Heart right ventricle (tissue), 16 donors: ENCODE results near the gene AAGAB. TPM values are rescaled to one million over a fixed set of nuclear protein-coding genes. Genes with fewer than 3 reads are reported as not detected.

ENCODE experiments used
- ATAC-seq, 8 donors: fragments of 200-7000 bp; cut with Tn5 transposase; one replicate each; pipeline ENCODE4 v1.9.1; 2020; ENCODE audit warnings: mild to moderate bottlenecking in 8 of 8, moderate library complexity in 8 of 8, moderate number of reproducible peaks in 1 of 8
- DNase-seq, 2 donors: peaks; one replicate each; pipeline ENCODE4 v3.0.0-alpha.2; 2020
- H3K27ac ChIP-seq, 10 donors: fragments of 200-600 bp; sonication (generic) in 2 of 10; one replicate each; pipeline versions ENCODE4 v1.5.0 to v1.8.0; 2020 to 2022; ENCODE audit warnings: mild to moderate bottlenecking in 3 of 10
- H3K27me3 ChIP-seq, 7 donors: fragments of 200-600 bp; one replicate each; pipeline ENCODE4 v1.8.0; 2021 to 2022; ENCODE audit warnings: mild to moderate bottlenecking in 2 of 7
- H3K36me3 ChIP-seq, 9 donors: fragments of 200-600 bp; sonication (generic) in 1 of 9; one replicate each; pipeline versions ENCODE4 v1.5.0 to v1.8.0; 2020 to 2022; ENCODE audit warnings: mild to moderate bottlenecking in 2 of 9
- H3K4me1 ChIP-seq, 9 donors: fragments of 200-600 bp; sonication (generic) in 1 of 9; one replicate each; pipeline versions ENCODE4 v1.5.0 to v1.8.0; 2020 to 2022; ENCODE audit warnings: mild to moderate bottlenecking in 4 of 9
- H3K4me3 ChIP-seq, 10 donors: fragments of 200-600 bp; sonication (generic) in 2 of 10; one replicate each; pipeline versions ENCODE4 v1.5.0 to v1.8.0; 2020 to 2022; ENCODE audit warnings: mild to moderate bottlenecking in 7 of 10, moderate library complexity in 2 of 10
- H3K9me3 ChIP-seq, 11 donors: fragments of 200-600 bp in 10 of 11; sonication (generic) in 2 of 11; one replicate each; pipeline versions ENCODE4 v1.5.0 to v1.8.0; 2013 to 2022; ENCODE audit warnings: mild to moderate bottlenecking in 2 of 11, control low read depth in 1 of 11, moderate library complexity in 1 of 11
- WGBS, 2 donors: extraction: QIAGEN DNeasy Blood & Tissue Kit; methylation state at CpG; one replicate each; pipeline ENCODE4 v1.1.7; 2013; ENCODE audit warnings: inconsistent platforms in 1 of 2; 5-methylcytosine and 5-hydroxymethylcytosine counted together
- intact Hi-C, 10 donors: fragments of 100-400 bp; cut with DNase I; formaldehyde crosslinking; loops; one replicate each; pipeline versions ENCODE4 v1.11.1 to v1.14.2; 2022
- long read RNA-seq, 3 donors: library from polyadenylated mRNA; unstranded; transcript quantifications; one replicate each; pipeline ENCODE4 v2.0.0, GENCODE V29; 2020 to 2021
- polyA plus RNA-seq, 2 donors: library from polyadenylated mRNA; stranded (reverse); fragments of 200-250 nt; gene quantifications; one replicate each; pipeline ENCODE4 v1.2.3, GENCODE V29; 2013
- total RNA-seq, 10 donors: library from RNA; stranded (reverse); fragmentation: NEBNext Ultra II Directional in 3 of 10; extraction: Animal tissue kit (Norgen Biotek cat#: 25700) in 3 of 10; gene quantifications; one replicate each; pipeline versions ENCODE4 v1.2.1 to v1.2.4, GENCODE V29; 2021 to 2023
- TF ChIP-seq, protein P1 (sequence below), 9 donors: fragments of 200-600 bp; sonication (generic) in 2 of 9; IDR thresholded peaks; one replicate each; pipeline versions ENCODE4 v1.5.0 to v1.8.0; 2021 to 2022; ENCODE audit warnings: antibody characterized with exemption in 9 of 9, mild to moderate bottlenecking in 5 of 9, moderate library complexity in 1 of 9
- donor health status: Arrhythmogenic right ventricular cardiomyopathy.
- donor health status: ischemic (EF 13 %, LVEDD 7.1; RV severe dilation, severe dysfunction).
- donor health status: healthy with polysubstance abuse.
- donor health status: DM: no; HTN: yes; CAD: no.
- donor health status: DM: no; HTN: no; CAD: no.
- donor health status: ischemic (EF 25% LVEDD 6.9; RV normal size, moderate dysfunction).
- donor health status: ischemic (EF 25% LVEDD 5.7; RV mildly dilated, moderate dysfunction).
- donor health status: healthy.
- donor health status: DM: yes; HTN: yes; CAD: no.
- donor health status: Ischemic cardiomyopathy.
- donor health status: ischemic (EF 35%, LVEDD 5.7; RV mildly dilated, moderate dysfunction).
- donor health status: nonischemic (EF 11% LVEDD 7.7; RV severe dilation, severe dysfunction).
- donor health status: DM: yes; HTN: yes; CAD: no.
- donor health status: PGD.
- donor health status: ischemic (EF 29% LVEDD 5.4; RV normal size, mild dysfunction).
- donor health status: nonischemic (EF 23%, LVEDD 6.1; RV moderate dilation, normal function).

The AAGAB gene
- total RNA-seq (10 to 100 TPM; 17.4 to 33.4 (median 24.3) TPM), polyA plus RNA-seq (10 to 100 TPM in 1 of 2 donors, 1 to 10 TPM in 1; 4.3 to 26.4 TPM)
- long read RNA-seq, donor 1, transcript AAGAB-201 (10 exons, 2,841 nt): major isoform, 27 of 36 reads
- long read RNA-seq, donor 1, partial matches to known transcripts: 0 of 36 reads
- long read RNA-seq, donor 1, other reads (novel, unspliced or antisense): 8 of 36 reads
- long read RNA-seq, donor 2, transcript AAGAB-201 (10 exons, 2,841 nt): major isoform, 37 of 41 reads
- long read RNA-seq, donor 2, partial matches to known transcripts: 0 of 41 reads
- long read RNA-seq, donor 2, other reads (novel, unspliced or antisense): 3 of 41 reads
- long read RNA-seq, donor 3, transcript AAGAB-201 (10 exons, 2,841 nt): major isoform, 108 of 131 reads
- long read RNA-seq, donor 3, transcript AAGAB-207 (10 exons, 2,251 nt): minor isoform, 5 of 131 reads
- long read RNA-seq, donor 3, partial matches to known transcripts: 9 of 131 reads
- long read RNA-seq, donor 3, other reads (novel, unspliced or antisense): 9 of 131 reads

DNA sequence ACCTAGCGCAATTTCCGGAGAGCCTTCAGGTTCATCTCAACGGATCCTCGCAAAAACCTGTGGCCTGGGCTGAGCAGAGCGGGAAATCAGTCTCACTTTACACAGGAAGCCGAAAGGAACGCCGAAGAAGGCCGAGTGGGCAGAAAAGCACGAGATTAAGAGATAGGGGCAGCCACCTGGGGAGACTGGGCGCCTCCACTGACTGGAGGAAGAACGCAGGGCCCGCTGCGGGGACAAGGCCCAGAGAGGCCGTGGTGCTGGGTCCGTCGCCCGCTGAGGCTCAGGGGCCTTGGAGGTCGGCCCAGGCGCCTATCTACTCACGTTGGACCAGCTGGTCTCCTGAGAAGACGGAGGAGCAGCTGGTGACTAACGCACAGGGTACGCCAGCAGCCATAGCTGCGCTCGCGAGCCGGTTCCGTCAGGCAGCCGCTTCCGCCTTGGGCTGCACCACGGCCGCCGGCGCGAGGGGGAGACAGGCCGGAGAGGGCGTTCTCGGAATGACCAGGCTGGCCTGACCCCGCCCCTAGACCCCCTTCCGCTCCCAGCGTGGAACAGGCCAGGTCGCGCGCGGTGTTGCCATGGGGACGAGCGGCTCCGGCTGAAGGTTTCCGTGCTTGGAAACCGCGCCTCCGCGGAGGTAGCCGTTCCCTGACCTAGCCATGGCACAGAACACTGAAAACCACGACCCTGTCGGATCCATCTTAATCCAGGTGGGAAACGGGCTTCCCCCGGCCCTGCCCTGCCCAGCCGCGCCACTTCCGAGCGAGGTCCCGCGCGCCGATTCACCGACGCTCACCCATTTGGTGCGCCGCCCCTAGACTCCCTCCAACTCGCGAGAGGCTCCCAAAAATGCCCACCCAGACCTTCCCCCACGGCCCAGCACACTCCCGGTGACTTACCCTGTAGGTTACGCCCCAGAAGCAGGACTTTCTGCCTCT lies at the start of gene AAGAB, which contains the start of gene IQCH:
Gene AAGAB, minus strand, starts transcription at position 424 of the 938 bp plus-strand sequence. Its CDS starts 30 bp downstream, at position 394.
Gene IQCH, plus strand, starts transcription at position 549 of the 938 bp plus-strand sequence. Its CDS starts 111 bp downstream, at position 660.
- ATAC-seq (peak; percentile 99 to 100 (median 100)), DNase-seq (peak; percentile 97 to 99)
- TF ChIP-seq, protein P1, sequence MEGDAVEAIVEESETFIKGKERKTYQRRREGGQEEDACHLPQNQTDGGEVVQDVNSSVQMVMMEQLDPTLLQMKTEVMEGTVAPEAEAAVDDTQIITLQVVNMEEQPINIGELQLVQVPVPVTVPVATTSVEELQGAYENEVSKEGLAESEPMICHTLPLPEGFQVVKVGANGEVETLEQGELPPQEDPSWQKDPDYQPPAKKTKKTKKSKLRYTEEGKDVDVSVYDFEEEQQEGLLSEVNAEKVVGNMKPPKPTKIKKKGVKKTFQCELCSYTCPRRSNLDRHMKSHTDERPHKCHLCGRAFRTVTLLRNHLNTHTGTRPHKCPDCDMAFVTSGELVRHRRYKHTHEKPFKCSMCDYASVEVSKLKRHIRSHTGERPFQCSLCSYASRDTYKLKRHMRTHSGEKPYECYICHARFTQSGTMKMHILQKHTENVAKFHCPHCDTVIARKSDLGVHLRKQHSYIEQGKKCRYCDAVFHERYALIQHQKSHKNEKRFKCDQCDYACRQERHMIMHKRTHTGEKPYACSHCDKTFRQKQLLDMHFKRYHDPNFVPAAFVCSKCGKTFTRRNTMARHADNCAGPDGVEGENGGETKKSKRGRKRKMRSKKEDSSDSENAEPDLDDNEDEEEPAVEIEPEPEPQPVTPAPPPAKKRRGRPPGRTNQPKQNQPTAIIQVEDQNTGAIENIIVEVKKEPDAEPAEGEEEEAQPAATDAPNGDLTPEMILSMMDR (IDR thresholded peaks at IDR 0.05): peak in 4 of 9 donors; percentile 7 to 25 (median 14)
- no peaks in the 10 kb centered on the region for H3K27me3 ChIP-seq
- no peaks in the 10 kb centered on the region for H3K9me3 ChIP-seq
- peak within 1 kb of the TSS; percentile 50 to 90 (median 75) for H3K4me3 ChIP-seq
- WGBS, 2 donors: 0% methylated on average over 73 to 76 of the region's 76 CpGs
- intact Hi-C loops: loop anchor here in 6 of 10 donors (2.0 to 10.0 kb wide), 4 partner anchors 180 to 190 kb away; partner anchors contain the start of gene SMAD3 (in 4 of the 6)
- H3K4me1 ChIP-seq: peaks cover 0 to 24% (median 14%) of the 10 kb centered on the region in 9 donors
- no peaks in the 10 kb centered on the region for H3K36me3 ChIP-seq
- peak within 1 kb of the TSS in 9 of 10 donors; percentile 69 to 90 (median 84) for H3K27ac ChIP-seq

- peak in 2 of 8 donors; percentile 58 to 65 for ATAC-seq
- TF ChIP-seq, protein P1 (IDR thresholded peaks at IDR 0.05): peak; percentile 17 to 75 (median 57)
- WGBS, 2 donors: 66 to 68% methylated on average over 4 of the region's 4 CpGs
Observed at GRCh38 chr15:67303490-67304363, 49.3 kb upstream of the AAGAB start.

DNA sequence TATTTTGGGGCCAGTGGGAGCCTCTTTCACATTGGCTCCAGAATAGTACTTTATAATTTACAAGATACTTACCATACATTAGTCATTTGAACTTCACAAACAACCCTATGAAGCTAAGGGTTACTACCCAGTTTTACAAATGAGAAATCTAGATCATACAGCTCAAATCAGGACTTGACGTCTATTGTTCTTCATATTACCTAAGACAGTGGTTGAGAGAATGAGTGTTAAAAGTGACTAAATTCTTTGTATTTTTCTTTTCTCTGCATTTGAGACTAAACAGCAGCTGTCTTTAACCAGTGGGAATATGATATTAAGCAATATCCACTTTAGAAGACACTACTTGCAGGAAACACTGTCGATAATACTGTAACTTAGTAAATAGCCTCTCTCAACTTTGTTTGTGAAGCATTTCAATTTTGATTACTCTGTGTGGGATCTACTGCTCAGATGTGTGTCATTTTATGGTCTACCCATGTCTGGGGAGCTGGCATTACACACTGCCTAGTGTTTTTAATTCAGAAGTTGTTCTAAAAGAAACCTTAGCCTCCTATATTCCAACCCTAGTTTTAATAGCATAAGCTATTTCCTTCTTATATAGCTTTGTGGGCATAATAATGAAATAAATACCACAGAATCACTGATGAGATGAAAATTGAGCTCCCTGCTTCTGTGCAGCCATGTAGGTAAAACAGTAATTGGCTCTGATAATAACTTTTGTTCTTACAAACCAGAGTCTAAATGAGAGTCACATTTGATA lies 46.0 kb upstream of the AAGAB start:
- intact Hi-C loops: loop anchor here in 3 of 10 donors (2.0 to 10.0 kb wide), 3 partner anchors 256 to 354 kb away; no protein-coding TSS in a partner anchor
- Histone ChIP-seq H3K4me3 (no peak overlapping the region), H3K27ac (no peak overlapping the region), H3K27me3 (no peaks in the 10 kb centered on the region), H3K4me1 (no peaks in the 10 kb centered on the region), H3K36me3 (no peaks in the 10 kb centered on the region), H3K9me3 (no peaks in the 10 kb centered on the region)
- DNase-seq (no peak), ATAC-seq (no peak)
- 81 to 85% methylated on average over 2 of the region's 2 CpGs for WGBS, 2 donors
- TF ChIP-seq, protein P1 (IDR thresholded peaks at IDR 0.05): no peak

More at GRCh38 chr15:67303490-67304363, 49.3 kb upstream of the AAGAB start:
- no peak overlapping the region for H3K4me3 ChIP-seq
- no peaks in the 10 kb centered on the region for H3K9me3 ChIP-seq
- no peak overlapping the region for H3K27ac ChIP-seq
- no peaks in the 10 kb centered on the region for H3K36me3 ChIP-seq
- H3K4me1 ChIP-seq: no peaks in the 10 kb centered on the region
- H3K27me3 ChIP-seq: no peaks in the 10 kb centered on the region
- DNase-seq: peak in 1 of 2 donors; percentile 6
- intact Hi-C loops: loop anchor here in 8 of 10 donors (1.0 to 10.0 kb wide), 6 partner anchors 259 to 357 kb away; no protein-coding TSS in a partner anchor
